Measurements from ENCODE around the gene APLP1. TPM values are rescaled to one million over a fixed set of nuclear protein-coding genes. Genes with fewer than 3 reads are reported as not detected.

APLP1 gene
- total and polyA plus RNA-seq, 2 donors (not counting 3 experiments of a cell fraction or from before 2014, with no cell fraction given), result 6.2 to 13.0 TPM

GRCh38 chr19:35832054-35832453, 36.3 kb upstream of the APLP1 start:
- H3K9me1 ChIP-seq (replicated peaks; ENCODE audit: control insufficient read depth, extremely low read depth, insufficient read depth, low read length), result no peaks in the 10 kb centered on the region
- TF ChIP-seq CTCF (IDR thresholded peaks at IDR 0.05; ENCODE audit: extremely low read depth in 1 of 2, insufficient read depth in 1 of 2, low read depth in 1 of 2, low read length in 2 of 2), result no peak
- no peak for TF ChIP-seq MAX (IDR thresholded peaks at IDR 0.05; ENCODE audit: insufficient read depth, insufficient read length)
- TF ChIP-seq EZH2 (IDR thresholded peaks at IDR 0.05; ENCODE audit: borderline replicate concordance, low read depth, low read length, severe bottlenecking), result no peak
- TF ChIP-seq JUN (IDR thresholded peaks at IDR 0.05; ENCODE audit: borderline replicate concordance, insufficient read depth, insufficient read length, low read depth), result no peak
- TF ChIP-seq POLR2AphosphoS5 (IDR thresholded peaks at IDR 0.05; ENCODE audit: insufficient read depth, low read depth, low read length), result no peak
- no peak for TF ChIP-seq POLR2A (IDR thresholded peaks at IDR 0.05; ENCODE audit: low read depth, low read length)
- TF ChIP-seq GATA2 (IDR thresholded peaks at IDR 0.05; ENCODE audit: insufficient read depth, insufficient read length, low read depth, low read length), result no peak
- no peak for TF ChIP-seq MYC (IDR thresholded peaks at IDR 0.05; ENCODE audit: low read depth, low read length)
- no peak for TF ChIP-seq FOS (IDR thresholded peaks at IDR 0.05; ENCODE audit: borderline replicate concordance, insufficient read depth, low read length)
- H2AFZ ChIP-seq (ENCODE audit: low read depth, low read length), result no peak overlapping the region
- H4K20me1 ChIP-seq (replicated peaks; ENCODE audit: control insufficient read depth, extremely low read depth, insufficient read depth, low read length), result no peaks in the 10 kb centered on the region
- H3K9me3 ChIP-seq (replicated peaks; ENCODE audit: control insufficient read depth, insufficient read depth, low read length), result no peaks in the 10 kb centered on the region
- H3K4me2 ChIP-seq (ENCODE audit: insufficient read depth, low read length), result no peak overlapping the region
- intact Hi-C loops (cut with micrococcal nuclease), result no loop called here
- DNase-seq (ENCODE audit: low read depth, low spot score), result no peak
- no peaks in the 10 kb centered on the region for H3K4me1 ChIP-seq (ENCODE audit: control insufficient read depth, extremely low read depth, insufficient read depth, low read length)
- H3K36me3 ChIP-seq (ENCODE audit: control insufficient read depth in 2 of 2, extremely low read depth in 1 of 2, insufficient read depth in 2 of 2, low read length in 2 of 2), result no peaks in the 10 kb centered on the region
- no peaks in the 10 kb centered on the region for H3K79me2 ChIP-seq (ENCODE audit: control insufficient read depth, insufficient read depth, low read length)
- H3K4me3 ChIP-seq (replicated peaks in 1 of 3; ENCODE audit: insufficient read depth in 1 of 3, low read depth in 1 of 3, low read length in 3 of 3), result no peak overlapping the region
- no peak overlapping the region for H3K9ac ChIP-seq (replicated peaks; ENCODE audit: extremely low read depth, insufficient read depth, low read length)
- no peak for FAIRE-seq
- CTCF ChIA-PET, result no interaction called here
- no peak overlapping the region for H3K27ac ChIP-seq (ENCODE audit: insufficient read depth, low read depth, low read length)
- POLR2A ChIA-PET, result no interaction called here
- dilution Hi-C loops (cut with MboI; ENCODE audit: extremely low pct_ligation_motif_present, low sequenced_read_pairs), result no loop called here
- BruUV-seq (replicated peaks), result no TSS peak
- no peaks in the 10 kb centered on the region for H3K27me3 ChIP-seq (ENCODE audit: control insufficient read depth in 2 of 2, insufficient read depth in 2 of 2, low read length in 2 of 2)
